T-cell (primary cell): ENCODE measurements around the gene C9orf72. TPM values are rescaled to one million over a fixed set of nuclear protein-coding genes. Genes with fewer than 3 reads are reported as not detected.

Experiments used
- ATAC-seq, 4 experiments: fragments of 200-7000 bp in 3 of 4; fragments of 150-1000 bp in 1 of 4; cut with Tn5 transposase; replicated peaks in 1 of 4; 1 replicate in 3 of 4; 2 replicates in 1 of 4; pipeline ENCODE4 v1.10.0; 2021; ENCODE audit warnings: moderate library complexity in 3 of 4, mild to moderate bottlenecking in 2 of 4, moderate number of reproducible peaks in 1 of 4
- CTCF ChIA-PET, 2 donors: fragments of 300-600 bp; sonication (Branson Sonifier 250); formaldehyde crosslinking; loops; one replicate each; lab custom pipeline; 2022; ENCODE audit warnings: antibody characterized with exemption in 2 of 2; lab: Charles Lee
- POLR2A ChIA-PET, 2 donors: fragments of 300-600 bp; sonication (Branson Sonifier 250); formaldehyde crosslinking; loops; one replicate each; lab custom pipeline; 2022; ENCODE audit warnings: antibody characterized with exemption in 2 of 2; lab: Charles Lee
- DNase-seq, 35 experiments: peaks; one replicate each; pipeline versions ENCODE4 v3.0.0 to v3.0.0-alpha.2; 2013 to 2023
- H3K27ac ChIP-seq: one replicate; pipeline ENCODE4 v1.5.1; 2013; ENCODE audit warnings: low read length
- H3K27me3 ChIP-seq, 2 experiments: replicated peaks in 1 of 2; 1 replicate in 1 of 2; 2 replicates in 1 of 2; pipeline versions ENCODE4 v1.6.1 to v1.7.0; 2013; ENCODE audit warnings: low read length in 1 of 2, mixed read lengths in 1 of 2; ENCODE audit not compliant: control insufficient read depth in 2 of 2, insufficient read depth in 2 of 2; ENCODE audit errors: extremely low read depth in 1 of 2
- H3K36me3 ChIP-seq, 2 donors: 1 replicate in 1 of 2; 2 replicates in 1 of 2; pipeline versions ENCODE4 v1.6.1 to v1.7.0; 2013; ENCODE audit warnings: low read length in 1 of 2; ENCODE audit not compliant: control insufficient read depth in 2 of 2, insufficient read depth in 1 of 2; ENCODE audit errors: extremely low read depth in 1 of 2
- H3K4me1 ChIP-seq, 2 experiments: 1 replicate in 1 of 2; 2 replicates in 1 of 2; pipeline versions ENCODE4 v1.6.1 to v1.7.0; 2013; ENCODE audit warnings: low read length in 2 of 2, mixed read lengths in 1 of 2; ENCODE audit not compliant: insufficient read depth in 2 of 2, control insufficient read depth in 1 of 2; ENCODE audit errors: extremely low read depth in 1 of 2
- H3K4me3 ChIP-seq, 2 donors: 1 replicate in 1 of 2; 2 replicates in 1 of 2; pipeline versions ENCODE4 v1.5.1 to v1.7.0; 2013; ENCODE audit warnings: mild to moderate bottlenecking in 2 of 2, low read length in 1 of 2, moderate library complexity in 1 of 2; ENCODE audit not compliant: control insufficient read depth in 1 of 2; ENCODE audit errors: extremely low read depth in 1 of 2
- H3K9me3 ChIP-seq: 2 replicates; pipeline ENCODE4 v1.7.0; 2013
- H3K27ac Mint-ChIP-seq, 2 donors: one replicate each; pipeline ENCODE4 v1.8.0; 2020 to 2021; ENCODE audit warnings: mild to moderate bottlenecking in 2 of 2, mixed read lengths in 2 of 2
- H3K27me3 Mint-ChIP-seq, 2 donors: one replicate each; pipeline ENCODE4 v1.8.0; 2021 to 2022; ENCODE audit warnings: mixed read lengths in 2 of 2
- H3K36me3 Mint-ChIP-seq: one replicate; pipeline ENCODE4 v1.8.0; 2021; ENCODE audit warnings: mixed read lengths
- H3K4me1 Mint-ChIP-seq, 3 donors: one replicate each; pipeline ENCODE4 v1.8.0; 2020 to 2022; ENCODE audit warnings: mixed read lengths in 3 of 3, mild to moderate bottlenecking in 1 of 3
- H3K4me3 Mint-ChIP-seq, 3 donors: one replicate each; pipeline ENCODE4 v1.8.0; 2020 to 2022; ENCODE audit warnings: mild to moderate bottlenecking in 3 of 3, mixed read lengths in 3 of 3, moderate library complexity in 3 of 3
- H3K9me3 Mint-ChIP-seq, 3 donors: one replicate each; pipeline ENCODE4 v1.8.0; 2020 to 2022; ENCODE audit warnings: mixed read lengths in 3 of 3
- WGBS: methylation state at CpG from one replicate; pipeline ENCODE4 v1.1.5; 2013; ENCODE audit warnings: missing lambda C conversion rate; ENCODE audit not compliant: insufficient coverage; 5-methylcytosine and 5-hydroxymethylcytosine counted together
- total RNA-seq, 35 experiments: library from RNA in 6 of 35; stranded (reverse) in 6 of 35; fragments of 120-200 nt in 1 of 35; gene quantifications; one replicate each; pipeline versions ENCODE4 v1.2.1 to v1.2.4 and lab custom pipeline; 2013 to 2026

The C9orf72 gene
- total RNA-seq, 5 donors from 2014 or later (not counting 1 experiment from before 2014, with no cell fraction given): 17.8 to 29.3 (median 20.6) TPM

DNA sequence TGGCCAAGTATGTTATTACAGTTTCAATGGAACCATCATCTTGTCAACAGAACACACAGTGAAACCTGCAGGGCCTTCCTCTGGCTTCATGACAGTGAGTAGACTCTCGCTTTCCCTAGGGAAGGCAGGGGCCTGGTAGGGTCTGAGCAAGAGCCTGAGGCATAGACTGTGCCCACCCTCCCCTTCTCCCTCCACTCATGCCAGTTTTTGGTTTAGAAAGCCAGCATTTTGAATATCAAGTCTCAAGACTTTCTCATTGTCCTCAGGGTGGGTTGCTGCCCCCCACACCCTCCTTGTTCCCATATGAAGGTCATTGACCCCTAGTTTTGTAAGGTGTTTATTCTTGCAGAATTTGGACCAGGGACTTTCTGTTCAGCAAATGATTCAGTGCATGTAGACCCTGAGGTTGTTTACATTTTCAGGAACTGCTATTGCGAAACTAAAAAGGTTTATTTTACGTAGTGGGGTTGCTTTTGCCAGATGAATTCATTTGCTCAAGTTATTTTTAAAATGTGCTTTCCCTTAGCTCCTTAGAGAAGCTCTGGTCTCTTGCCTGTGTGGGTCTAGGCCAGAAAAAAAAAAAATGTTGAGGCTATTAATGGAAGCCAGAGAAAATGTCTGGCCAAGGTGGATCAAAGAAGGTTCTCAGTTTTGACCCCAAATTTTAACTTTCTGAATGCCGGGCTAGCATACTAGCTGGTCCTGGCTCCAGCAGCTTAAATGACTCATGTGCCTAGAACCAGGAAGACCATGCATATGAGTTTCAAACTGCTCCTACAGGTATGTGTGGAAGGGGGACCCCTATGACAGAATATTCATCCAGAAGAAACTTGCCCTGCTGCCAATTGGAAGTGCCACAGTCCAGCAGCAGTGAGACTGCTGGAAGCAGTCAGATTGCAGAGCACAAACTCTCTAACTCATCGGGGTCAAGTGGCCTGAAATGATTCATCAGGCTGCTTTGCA, 33.5 kb downstream of the C9orf72 start:
- no peak for DNase-seq
- 95% methylated on average over 2 of the region's 5 CpGs for WGBS
- H3K36me3 ChIP-seq: peaks cover 3 to 5% of the 10 kb centered on the region in 2 donors
- ChIA-PET POLR2A (no interaction called here), CTCF (interaction anchor here in 1 of 2 donors (0.9 kb wide), 1 partner anchor 207 kb away, joined by 3 read pairs; no protein-coding TSS in a partner anchor)
- H3K4me1 ChIP-seq: no peaks in the 10 kb centered on the region
- Mint-ChIP-seq H3K9me3 (no peaks in the 10 kb centered on the region), H3K36me3 (peaks cover 44% of the 10 kb centered on the region), H3K4me1 (no peaks in the 10 kb centered on the region), H3K4me3 (no peak overlapping the region), H3K27ac (no peak overlapping the region), H3K27me3 (no peaks in the 10 kb centered on the region)
- no peaks in the 10 kb centered on the region for H3K27me3 ChIP-seq
- H3K4me3 ChIP-seq: no peak overlapping the region
- no peaks in the 10 kb centered on the region for H3K9me3 ChIP-seq
- no peak overlapping the region for H3K27ac ChIP-seq
- ATAC-seq: no peak

DNA sequence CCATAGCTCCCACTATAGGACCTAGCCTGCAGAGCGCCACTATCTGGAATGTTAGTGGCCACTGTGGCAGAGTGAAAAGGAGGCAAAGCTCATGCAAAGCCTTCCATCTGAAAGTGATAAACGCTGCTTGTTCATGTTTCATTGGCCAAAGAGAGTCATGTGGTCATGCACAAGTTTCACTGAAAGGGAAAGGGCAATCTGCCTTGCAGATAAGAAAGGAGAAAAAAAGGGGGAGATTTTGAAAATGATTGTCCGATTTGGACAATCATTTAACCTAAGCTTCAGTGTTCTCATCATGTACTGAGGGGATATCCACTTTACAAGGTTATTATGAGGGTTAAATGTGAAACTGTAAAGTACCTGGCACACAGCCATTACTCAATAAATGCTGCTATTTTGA, 34.6 kb downstream of the C9orf72 start:
- Mint-ChIP-seq H3K4me1 (peaks cover 0 to 2% (median 0%) of the 10 kb centered on the region in 3 donors), H3K27me3 (no peaks in the 10 kb centered on the region), H3K4me3 (no peak overlapping the region), H3K9me3 (no peaks in the 10 kb centered on the region), H3K36me3 (peaks cover 36% of the 10 kb centered on the region), H3K27ac (no peak overlapping the region)
- Histone ChIP-seq H3K4me1 (no peaks in the 10 kb centered on the region), H3K27me3 (no peaks in the 10 kb centered on the region), H3K36me3 (peaks cover 3 to 5% of the 10 kb centered on the region in 2 donors), H3K9me3 (no peaks in the 10 kb centered on the region), H3K27ac (no peak overlapping the region), H3K4me3 (no peak overlapping the region)
- 97% methylated on average over 3 of the region's 3 CpGs for WGBS
- ChIA-PET POLR2A (no interaction called here), CTCF (interaction anchor here in 1 of 2 donors (0.7 kb wide), 1 partner anchor 8 kb away, joined by 3 read pairs; no protein-coding TSS in a partner anchor)
- no peak for DNase-seq
- ATAC-seq: no peak

DNA sequence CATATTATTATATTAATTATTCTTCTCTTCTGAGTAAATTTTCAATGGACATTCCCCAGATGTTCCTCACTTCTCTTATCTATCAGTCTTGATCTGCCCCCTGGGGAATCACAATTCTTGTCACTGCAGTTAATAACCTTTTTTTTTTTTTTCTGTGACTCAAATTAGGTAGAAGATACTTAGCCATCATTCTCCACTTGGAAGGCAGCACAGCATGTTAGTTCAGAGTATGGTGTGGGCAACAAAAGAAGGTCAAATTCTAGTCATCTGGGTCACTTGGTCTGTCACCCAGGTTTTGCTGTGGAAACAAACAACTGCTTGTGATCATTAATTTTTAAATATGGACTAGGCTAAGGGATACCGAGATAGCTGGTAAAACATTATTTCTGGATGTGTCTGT, 35.5 kb downstream of the C9orf72 start:
- Mint-ChIP-seq H3K4me3 (no peak overlapping the region), H3K4me1 (peaks cover 0 to 2% (median 0%) of the 10 kb centered on the region in 3 donors)

DNA sequence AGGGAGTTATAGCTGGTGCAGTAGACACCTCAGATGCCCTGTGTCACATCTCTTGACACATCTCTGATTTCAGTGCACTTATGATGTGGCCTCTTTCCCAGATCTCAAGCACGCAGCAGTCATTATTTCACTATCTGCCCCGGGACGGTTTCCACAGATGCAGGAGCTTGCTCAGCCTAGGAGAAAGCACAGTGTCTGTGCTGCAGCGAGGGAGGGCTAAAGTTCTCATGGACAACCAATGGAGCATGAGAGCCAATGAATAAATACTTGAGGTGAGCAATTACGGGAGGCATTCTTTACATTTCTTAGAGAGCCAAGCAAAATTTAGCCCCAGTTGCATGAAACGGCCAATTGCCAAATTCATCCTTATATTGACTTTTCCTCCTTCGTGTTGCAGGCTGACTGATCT, 36.2 kb downstream of the C9orf72 start:
- H3K4me1 ChIP-seq: no peaks in the 10 kb centered on the region
- no peak overlapping the region for H3K27ac ChIP-seq
- POLR2A ChIA-PET: no interaction called here
- DNase-seq (no peak), ATAC-seq (no peak)
- Mint-ChIP-seq H3K4me3 (no peak overlapping the region), H3K4me1 (peaks cover 0 to 2% (median 0%) of the 10 kb centered on the region in 3 donors), H3K27ac (no peak overlapping the region), H3K36me3 (peaks cover 25% of the 10 kb centered on the region), H3K27me3 (no peaks in the 10 kb centered on the region), H3K9me3 (no peaks in the 10 kb centered on the region)
- WGBS: 88% methylated on average over 5 of the region's 7 CpGs
- CTCF ChIA-PET: interaction anchor here in 1 of 2 donors (1.2 kb wide), 1 partner anchor 204 kb away, joined by 4 read pairs; no protein-coding TSS in a partner anchor
- H3K9me3 ChIP-seq: no peaks in the 10 kb centered on the region
- no peak overlapping the region for H3K4me3 ChIP-seq
- no peaks in the 10 kb centered on the region for H3K27me3 ChIP-seq
- H3K36me3 ChIP-seq: peaks cover 0 to 3% of the 10 kb centered on the region in 2 donors

More for the DNA sequence above, 35.5 kb downstream of the C9orf72 start:
- Histone ChIP-seq H3K4me1 (no peaks in the 10 kb centered on the region), H3K27me3 (no peaks in the 10 kb centered on the region), H3K27ac (no peak overlapping the region), H3K4me3 (no peak overlapping the region), H3K36me3 (peaks cover under 1 to 3% of the 10 kb centered on the region in 2 donors), H3K9me3 (no peaks in the 10 kb centered on the region)
- ATAC-seq (no peak), DNase-seq (no peak)
- no CpG with 5 or more reads among the region's 1 CpG for WGBS
- Mint-ChIP-seq H3K27me3 (no peaks in the 10 kb centered on the region), H3K27ac (no peak overlapping the region), H3K36me3 (peaks cover 31% of the 10 kb centered on the region), H3K9me3 (no peaks in the 10 kb centered on the region)
- CTCF ChIA-PET: no interaction called here
- POLR2A ChIA-PET: no interaction called here

DNA sequence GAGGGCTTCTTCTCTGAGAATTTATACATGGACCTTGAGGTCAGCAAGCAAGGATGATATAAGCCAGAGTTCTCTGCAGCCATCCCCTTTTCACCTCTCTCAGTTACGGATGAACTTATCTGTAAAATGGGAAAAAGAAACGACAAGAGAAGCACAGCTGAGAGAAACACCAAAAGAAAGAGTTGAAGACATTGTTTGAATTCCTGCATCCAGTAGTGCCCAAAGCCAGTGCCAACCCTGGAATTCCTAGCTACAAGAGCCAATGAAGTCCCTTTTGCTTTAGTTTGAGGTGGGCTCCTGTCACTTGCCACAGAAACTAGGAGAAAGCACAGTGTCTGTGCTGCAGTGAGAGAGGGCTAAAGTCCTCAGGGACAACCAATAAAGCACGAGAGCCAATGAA, 37.1 kb downstream of the C9orf72 start:
- Histone ChIP-seq H3K9me3 (no peaks in the 10 kb centered on the region), H3K27me3 (no peaks in the 10 kb centered on the region), H3K4me1 (no peaks in the 10 kb centered on the region), H3K36me3 (peaks cover 0 to 3% of the 10 kb centered on the region in 2 donors), H3K4me3 (no peak overlapping the region), H3K27ac (no peak overlapping the region)
- H3K36me3 Mint-ChIP-seq: peaks cover 19% of the 10 kb centered on the region
- POLR2A ChIA-PET: no interaction called here
- no peak overlapping the region for H3K4me3 Mint-ChIP-seq
- no peak for ATAC-seq
- no peak for DNase-seq
- 100% methylated on average over 1 of the region's 3 CpGs for WGBS
- CTCF ChIA-PET: interaction anchor here in 1 of 2 donors (1.2 kb wide), 1 partner anchor 203 kb away, joined by 4 read pairs; no protein-coding TSS in a partner anchor
- H3K4me1 Mint-ChIP-seq: peaks cover 0 to 2% (median 0%) of the 10 kb centered on the region in 3 donors
- no peaks in the 10 kb centered on the region for H3K9me3 Mint-ChIP-seq
- H3K27ac Mint-ChIP-seq: no peak overlapping the region
- H3K27me3 Mint-ChIP-seq: no peaks in the 10 kb centered on the region

DNA sequence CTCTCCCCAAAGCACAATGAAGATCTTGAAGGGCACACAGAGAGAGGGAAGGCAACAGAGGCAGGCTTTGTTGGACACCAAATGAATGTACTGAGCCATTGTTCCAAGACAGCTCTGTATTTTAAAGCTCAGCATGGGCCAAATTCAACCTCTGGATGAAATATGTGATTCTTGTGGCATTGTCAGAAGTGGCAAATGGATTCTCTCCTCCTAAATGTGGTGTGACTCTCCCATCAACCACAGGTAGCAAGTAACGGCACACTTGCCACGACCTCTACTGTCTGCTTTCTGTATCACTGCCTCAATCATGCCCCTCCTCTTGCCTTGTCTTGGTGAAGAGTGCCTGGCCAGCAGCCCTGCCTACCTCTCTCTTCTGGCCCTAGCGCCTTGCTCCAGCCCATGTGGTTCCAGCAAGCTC, 37.6 kb downstream of the C9orf72 start:
- Mint-ChIP-seq H3K4me1 (peaks cover 0 to 2% (median 0%) of the 10 kb centered on the region in 3 donors), H3K36me3 (peaks cover 16% of the 10 kb centered on the region), H3K4me3 (no peak overlapping the region), H3K27me3 (no peaks in the 10 kb centered on the region), H3K27ac (no peak overlapping the region), H3K9me3 (no peaks in the 10 kb centered on the region)
- ATAC-seq (no peak), DNase-seq (peak in 1 of 35 experiments; percentile 3)
- ChIA-PET POLR2A (no interaction called here), CTCF (no interaction called here)
- H3K4me3 ChIP-seq: no peak overlapping the region
- H3K9me3 ChIP-seq: no peaks in the 10 kb centered on the region
- H3K27me3 ChIP-seq: no peaks in the 10 kb centered on the region
- 68% methylated on average over 3 of the region's 3 CpGs for WGBS
- H3K27ac ChIP-seq: no peak overlapping the region
- peaks cover 0 to 3% of the 10 kb centered on the region in 2 donors for H3K36me3 ChIP-seq
- no peaks in the 10 kb centered on the region for H3K4me1 ChIP-seq
